Measurements from ENCODE around the gene RUNX2.

DNA sequence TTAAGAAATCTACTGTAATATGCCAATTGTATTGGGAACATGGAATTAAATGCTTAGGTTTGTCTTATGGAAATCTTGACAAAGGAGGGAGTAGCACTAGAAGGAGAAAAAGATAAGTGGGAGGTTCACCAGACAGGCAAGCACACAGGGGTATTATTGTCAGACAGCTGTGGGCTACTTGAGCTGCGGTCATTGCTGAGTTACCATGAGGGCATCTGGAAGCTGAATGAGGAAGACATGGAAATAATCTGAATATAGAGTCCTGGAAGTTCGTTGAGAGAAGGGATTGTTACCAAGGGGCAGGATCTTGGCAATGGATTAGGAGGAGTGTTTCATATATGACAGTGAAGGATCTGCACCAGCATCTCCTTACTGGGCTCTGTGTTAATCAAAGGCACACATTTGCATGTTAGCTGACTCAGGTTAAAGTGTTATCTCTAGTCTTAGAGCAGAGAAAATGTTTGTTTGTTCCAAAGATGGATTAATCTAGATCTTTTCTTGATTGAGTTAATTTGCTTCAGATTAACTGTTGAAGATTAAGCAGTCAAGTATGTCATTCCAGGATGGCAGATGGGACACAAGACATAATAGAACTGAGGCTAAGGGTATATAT lies 102.6 kb downstream of the RUNX2 start:
- TF ChIP-seq CTCF (IDR thresholded peaks at IDR 0.05) (no peak), POLR2A (IDR thresholded peaks at IDR 0.05) (no peak)

Data from uterus (tissue), 2 donors.